Caco-2 (cell line): ENCODE data around the gene DPP10. TPM values are rescaled to one million over a fixed set of nuclear protein-coding genes. Genes with fewer than 3 reads are reported as not detected.

ENCODE experiments used
- BruUV-seq: library from RNA; stranded (reverse); fragments of 400-500 nt; replicated peaks from 2 replicates; lab custom pipeline; 2021; lab: Mats Ljungman, UMichigan
- CTCF ChIA-PET: fragments of 300-600 bp; sonication (Branson Sonifier 250); formaldehyde crosslinking; loops from one replicate; lab custom pipeline; 2022; ENCODE audit warnings: antibody characterized with exemption; lab: Charles Lee
- POLR2A ChIA-PET: fragments of 300-600 bp; sonication (Branson Sonifier 250); formaldehyde crosslinking; loops from one replicate; lab custom pipeline; 2022; ENCODE audit warnings: antibody characterized with exemption; lab: Charles Lee
- DNase-seq, 2 experiments: peaks; one replicate each; pipeline versions ENCODE4 v3.0.0 to v3.0.0-alpha.2; 2020 to 2022
- H3K27me3 ChIP-seq: replicated peaks from 2 replicates; pipeline ENCODE4 v1.6.0; 2011; ENCODE audit warnings: low read length; ENCODE audit not compliant: control insufficient read depth, insufficient read depth
- H3K36me3 ChIP-seq: 2 replicates; pipeline ENCODE4 v1.5.1; 2011; ENCODE audit warnings: low read length; ENCODE audit not compliant: control insufficient read depth, insufficient read depth
- H3K4me1 ChIP-seq: fragments of 250-450 bp; sonication (Bioruptor Pico); 2 replicates; pipeline ENCODE4 v1.5.1; 2020; ENCODE audit warnings: mild to moderate bottlenecking
- H3K4me3 ChIP-seq: 2 replicates; pipeline ENCODE4 v1.5.1; 2011; ENCODE audit warnings: low read depth, mild to moderate bottlenecking, control low read depth, low read length
- H3K9me3 ChIP-seq: fragments of 250-450 bp; sonication (Bioruptor Pico); 2 replicates; pipeline ENCODE4 v1.5.1; 2020; ENCODE audit warnings: mild to moderate bottlenecking, moderate library complexity
- H3K27ac Mint-ChIP-seq: one replicate; pipeline ENCODE4 v1.8.0; 2022; ENCODE audit warnings: mixed read lengths; ENCODE audit not compliant: unreplicated experiment
- H3K27me3 Mint-ChIP-seq: one replicate; pipeline ENCODE4 v1.8.0; 2022; ENCODE audit warnings: mixed read lengths; ENCODE audit not compliant: insufficient read depth, unreplicated experiment
- H3K36me3 Mint-ChIP-seq: one replicate; pipeline ENCODE4 v1.8.0; 2022; ENCODE audit warnings: mild to moderate bottlenecking, mixed read lengths; ENCODE audit not compliant: insufficient read depth, unreplicated experiment
- H3K4me1 Mint-ChIP-seq: one replicate; pipeline ENCODE4 v1.8.0; 2022; ENCODE audit warnings: low read depth, mixed read lengths; ENCODE audit not compliant: unreplicated experiment
- H3K4me3 Mint-ChIP-seq: one replicate; pipeline ENCODE4 v1.8.0; 2022; ENCODE audit warnings: mild to moderate bottlenecking, moderate library complexity, mixed read lengths; ENCODE audit not compliant: unreplicated experiment
- H3K9me3 Mint-ChIP-seq: one replicate; pipeline ENCODE4 v1.8.0; 2022; ENCODE audit warnings: mixed read lengths; ENCODE audit not compliant: unreplicated experiment
- intact Hi-C: fragments of 100-400 bp; cut with micrococcal nuclease; formaldehyde crosslinking; loops from one replicate; pipeline ENCODE4 v1.10.0; 2022; ENCODE audit not compliant: unreplicated experiment
- total RNA-seq: library from RNA; stranded (reverse); gene quantifications from 2 replicates; pipeline ENCODE4 v1.2.3, GENCODE V29; 2022
- TF ChIP-seq, protein P1 (sequence below), 2 experiments: fragments of 200-600 bp in 1 of 2; IDR thresholded peaks; 1 replicate in 1 of 2; 2 replicates in 1 of 2; pipeline versions ENCODE4 v1.5.1 to v1.8.0; 2011 to 2022; ENCODE audit warnings: antibody characterized with exemption in 1 of 2, control low read depth in 1 of 2, inconsistent platforms in 1 of 2, low read depth in 1 of 2, low read length in 1 of 2, mild to moderate bottlenecking in 1 of 2, moderate library complexity in 1 of 2; ENCODE audit not compliant: insufficient read depth in 1 of 2, severe bottlenecking in 1 of 2, unreplicated experiment in 1 of 2

Gene DPP10
- total RNA-seq, 1 experiment from 2014 or later = not detected

DNA sequence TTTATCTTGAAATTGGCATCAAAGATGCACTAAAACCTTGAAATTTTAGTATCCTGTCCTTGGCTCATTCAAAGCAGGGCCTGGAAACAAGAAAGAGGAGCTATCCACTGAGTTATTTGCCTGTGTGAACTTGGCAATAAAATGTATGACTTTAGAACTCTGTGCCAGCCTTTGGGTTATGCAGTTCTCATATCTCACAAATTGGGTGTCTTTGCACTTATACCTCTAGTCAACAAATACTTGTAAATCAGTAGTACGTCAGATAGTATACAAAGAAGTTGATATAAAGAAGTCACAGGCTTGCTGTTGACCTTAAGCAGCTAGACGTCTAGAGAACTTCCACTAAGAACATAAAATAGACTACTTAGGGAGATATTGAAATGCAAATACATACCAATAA lies 1331.9 kb downstream of the DPP10 start:
- TF ChIP-seq, protein P1, sequence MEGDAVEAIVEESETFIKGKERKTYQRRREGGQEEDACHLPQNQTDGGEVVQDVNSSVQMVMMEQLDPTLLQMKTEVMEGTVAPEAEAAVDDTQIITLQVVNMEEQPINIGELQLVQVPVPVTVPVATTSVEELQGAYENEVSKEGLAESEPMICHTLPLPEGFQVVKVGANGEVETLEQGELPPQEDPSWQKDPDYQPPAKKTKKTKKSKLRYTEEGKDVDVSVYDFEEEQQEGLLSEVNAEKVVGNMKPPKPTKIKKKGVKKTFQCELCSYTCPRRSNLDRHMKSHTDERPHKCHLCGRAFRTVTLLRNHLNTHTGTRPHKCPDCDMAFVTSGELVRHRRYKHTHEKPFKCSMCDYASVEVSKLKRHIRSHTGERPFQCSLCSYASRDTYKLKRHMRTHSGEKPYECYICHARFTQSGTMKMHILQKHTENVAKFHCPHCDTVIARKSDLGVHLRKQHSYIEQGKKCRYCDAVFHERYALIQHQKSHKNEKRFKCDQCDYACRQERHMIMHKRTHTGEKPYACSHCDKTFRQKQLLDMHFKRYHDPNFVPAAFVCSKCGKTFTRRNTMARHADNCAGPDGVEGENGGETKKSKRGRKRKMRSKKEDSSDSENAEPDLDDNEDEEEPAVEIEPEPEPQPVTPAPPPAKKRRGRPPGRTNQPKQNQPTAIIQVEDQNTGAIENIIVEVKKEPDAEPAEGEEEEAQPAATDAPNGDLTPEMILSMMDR (IDR thresholded peaks at IDR 0.05; ENCODE audit: insufficient read depth in 1 of 2, low read depth in 1 of 2, low read length in 1 of 2, severe bottlenecking in 1 of 2, unreplicated experiment in 1 of 2) = no peak
- DNase-seq = no peak
- Histone ChIP-seq H3K36me3 (no peaks in the 10 kb centered on the region), H3K4me3 (no peak overlapping the region), H3K4me1 (no peaks in the 10 kb centered on the region), H3K9me3 (no peaks in the 10 kb centered on the region), H3K27me3 (no peaks in the 10 kb centered on the region)
- Mint-ChIP-seq H3K4me1 (no peaks in the 10 kb centered on the region), H3K36me3 (no peaks in the 10 kb centered on the region), H3K4me3 (no peak overlapping the region), H3K27me3 (no peaks in the 10 kb centered on the region), H3K9me3 (no peaks in the 10 kb centered on the region), H3K27ac (no peak overlapping the region)
- no TSS peak for BruUV-seq
- intact Hi-C loops = no loop called here
- ChIA-PET POLR2A (no interaction called here), CTCF (no interaction called here)

DNA sequence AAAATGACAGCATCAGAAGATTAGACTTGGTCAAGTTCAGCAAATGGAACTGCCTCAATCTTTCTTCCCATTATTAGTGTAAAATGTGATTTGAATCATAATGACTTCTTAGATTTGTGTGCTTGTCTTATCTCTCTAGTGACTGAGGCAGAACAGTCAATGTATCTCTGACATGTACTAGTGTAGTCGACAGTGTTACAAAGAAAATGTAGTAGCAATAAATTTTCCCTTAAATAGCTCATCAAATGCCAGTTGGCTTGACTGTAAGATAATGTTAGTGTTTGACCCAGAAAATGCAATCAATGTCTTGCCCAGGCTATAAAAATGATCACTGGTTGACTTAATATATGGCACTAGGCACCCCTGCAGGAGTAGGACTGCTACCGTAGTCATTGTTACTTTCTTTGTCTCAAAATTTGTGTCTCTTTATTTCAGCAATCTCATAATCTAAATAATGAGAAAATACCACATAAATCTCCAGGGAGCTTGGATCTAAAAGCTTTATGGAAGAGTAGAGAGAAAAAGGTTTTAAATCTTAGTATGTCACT lies 1336.7 kb downstream of the DPP10 start:
- Histone ChIP-seq H3K4me3 (no peak overlapping the region), H3K4me1 (no peaks in the 10 kb centered on the region), H3K27me3 (no peaks in the 10 kb centered on the region), H3K9me3 (no peaks in the 10 kb centered on the region), H3K36me3 (no peaks in the 10 kb centered on the region)
- H3K36me3 Mint-ChIP-seq = no peaks in the 10 kb centered on the region
- POLR2A ChIA-PET = no interaction called here
- CTCF ChIA-PET = no interaction called here
- no peaks in the 10 kb centered on the region for H3K4me1 Mint-ChIP-seq
- no peak overlapping the region for H3K27ac Mint-ChIP-seq
- no peaks in the 10 kb centered on the region for H3K9me3 Mint-ChIP-seq
- no TSS peak for BruUV-seq
- TF ChIP-seq, protein P1 (IDR thresholded peaks at IDR 0.05; ENCODE audit: insufficient read depth in 1 of 2, low read depth in 1 of 2, low read length in 1 of 2, severe bottlenecking in 1 of 2, unreplicated experiment in 1 of 2) = no peak
- no peak for DNase-seq
- no peak overlapping the region for H3K4me3 Mint-ChIP-seq
- intact Hi-C loops = no loop called here
- no peaks in the 10 kb centered on the region for H3K27me3 Mint-ChIP-seq

DNA sequence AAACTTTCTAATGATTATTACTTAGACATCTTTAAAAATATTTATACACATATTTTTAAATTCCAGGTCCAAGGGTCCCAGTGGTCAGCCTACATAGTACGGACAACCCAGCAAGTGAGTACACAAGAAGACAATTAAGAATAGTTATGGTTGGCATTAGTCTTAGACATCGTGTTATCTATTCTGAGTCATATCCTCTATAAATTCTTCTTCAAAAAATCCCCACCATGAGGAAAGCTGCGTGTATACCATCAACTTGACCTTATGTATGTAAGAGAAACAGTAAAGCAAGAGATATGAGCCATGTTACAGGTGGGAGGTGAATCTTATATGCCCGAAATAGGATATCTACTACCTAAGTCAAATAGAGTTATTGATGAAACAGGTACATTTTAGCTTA lies 1339.8 kb downstream of the DPP10 start:
- Histone ChIP-seq H3K4me3 (no peak overlapping the region), H3K36me3 (no peaks in the 10 kb centered on the region; the same call in 1 of the 2 replicates), H3K27me3 (no peaks in the 10 kb centered on the region), H3K9me3 (peaks cover 6% of the 10 kb centered on the region), H3K4me1 (no peaks in the 10 kb centered on the region)
- ChIA-PET CTCF (no interaction called here), POLR2A (no interaction called here)
- no peaks in the 10 kb centered on the region for H3K4me1 Mint-ChIP-seq
- no peaks in the 10 kb centered on the region for H3K27me3 Mint-ChIP-seq
- no peak for DNase-seq
- TF ChIP-seq, protein P1 (IDR thresholded peaks at IDR 0.05; ENCODE audit: insufficient read depth in 1 of 2, low read depth in 1 of 2, low read length in 1 of 2, severe bottlenecking in 1 of 2, unreplicated experiment in 1 of 2) = no peak
- no peak overlapping the region for H3K27ac Mint-ChIP-seq
- no peaks in the 10 kb centered on the region for H3K36me3 Mint-ChIP-seq
- H3K4me3 Mint-ChIP-seq = no peak overlapping the region
- H3K9me3 Mint-ChIP-seq = no peaks in the 10 kb centered on the region
- no TSS peak for BruUV-seq
- intact Hi-C loops = no loop called here
